SU-DHL-6 (cell line): Measurements from ENCODE around the gene TTLL11.

Source experiments
- H2AFZ ChIP-seq: fragments of 200-600 bp; sonication (generic); 2 replicates; pipeline ENCODE4 v1.6.1; 2014; ENCODE audit warnings: low read depth, mild to moderate bottlenecking, moderate library complexity, mixed read lengths, antibody characterized with exemption, low read length; ENCODE audit not compliant: severe bottlenecking
- H3F3A ChIP-seq: fragments of 200-600 bp; shearing (Covaris generic); 2 replicates; pipeline ENCODE4 v1.6.0; 2016; ENCODE audit warnings: antibody characterized with exemption, mild to moderate bottlenecking; ENCODE audit not compliant: insufficient read depth
- H3K27ac ChIP-seq: fragments of 200-600 bp; sonication (generic); 2 replicates; pipeline ENCODE4 v1.5.1; 2016; ENCODE audit warnings: low read depth, mild to moderate bottlenecking, low read length, moderate library complexity, mixed read lengths
- H3K27me3 ChIP-seq: fragments of 200-600 bp; sonication (generic), shearing (Covaris generic); 2 replicates; pipeline ENCODE4 v1.6.0; 2014; ENCODE audit warnings: mild to moderate bottlenecking, low read length
- H3K36me3 ChIP-seq: fragments of 200-600 bp; sonication (generic); 2 replicates; pipeline ENCODE4 v1.6.1; 2014; ENCODE audit warnings: mild to moderate bottlenecking, low read length, mixed read lengths
- H3K4me2 ChIP-seq: fragments of 300-600, 200-600 bp; shearing (Covaris generic), sonication (generic); 2 replicates; pipeline ENCODE4 v1.6.0; 2014; ENCODE audit warnings: low read length, low read depth, mild to moderate bottlenecking; ENCODE audit not compliant: poor library complexity, severe bottlenecking
- H3K4me3 ChIP-seq: fragments of 200-600 bp; sonication (generic); 2 replicates; pipeline ENCODE4 v1.5.1; 2014; ENCODE audit warnings: antibody characterized with exemption, low read length, mild to moderate bottlenecking, mixed read lengths; ENCODE audit not compliant: insufficient read depth, poor library complexity, severe bottlenecking
- H3K79me2 ChIP-seq: fragments of 200-600 bp; sonication (generic); 2 replicates; pipeline ENCODE4 v1.6.1; 2014; ENCODE audit warnings: mild to moderate bottlenecking, low read length, moderate library complexity; ENCODE audit not compliant: insufficient read depth
- H3K9ac ChIP-seq: fragments of 200-600 bp; sonication (generic); 2 replicates; pipeline ENCODE4 v1.7.0; 2014; ENCODE audit warnings: mild to moderate bottlenecking, low read length
- H3K9me2 ChIP-seq: fragments of 200-600 bp; sonication (generic); replicated peaks from 2 replicates; pipeline ENCODE4 v1.6.1; 2014; ENCODE audit warnings: low read length; ENCODE audit not compliant: insufficient read depth
- H3K9me3 ChIP-seq: fragments of 200-600 bp; sonication (generic); 2 replicates; pipeline ENCODE4 v1.6.1; 2014; ENCODE audit warnings: low read length, mixed read lengths; ENCODE audit not compliant: insufficient read depth
- H4K20me1 ChIP-seq: fragments of 200-600 bp; sonication (generic); 2 replicates; pipeline ENCODE4 v1.6.1; 2014; ENCODE audit warnings: low read depth, mild to moderate bottlenecking, antibody characterized with exemption, low read length, moderate library complexity, mixed read lengths
- CTCF ChIP-seq: fragments of 200-600 bp; sonication (generic); IDR thresholded peaks from one replicate; pipeline ENCODE4 v1.5.1; 2017; ENCODE audit warnings: antibody characterized with exemption, mild to moderate bottlenecking, low read length, moderate library complexity; ENCODE audit not compliant: insufficient read depth, poor library complexity, severe bottlenecking
- EZH2phosphoT487 ChIP-seq: fragments of 200-600 bp; sonication (generic), shearing (Covaris generic); conservative IDR thresholded peaks from 2 replicates; pipeline ENCODE4 v1.6.1; 2018; ENCODE audit warnings: mild to moderate bottlenecking, antibody characterized with exemption, low read length, moderate library complexity, mixed read lengths

The TTLL11 gene

GRCh38 chr9:121886759-121887485 is 206.2 kb downstream of the TTLL11 start:
- no peak overlapping the region for H2AFZ ChIP-seq
- no peak overlapping the region for H3K9ac ChIP-seq
- H3F3A ChIP-seq = no peaks in the 10 kb centered on the region
- no peaks in the 10 kb centered on the region for H3K36me3 ChIP-seq
- H3K27ac ChIP-seq = no peak overlapping the region
- H3K79me2 ChIP-seq = no peaks in the 10 kb centered on the region
- H3K9me3 ChIP-seq = no peaks in the 10 kb centered on the region
- H3K4me3 ChIP-seq = no peak overlapping the region
- no peaks in the 10 kb centered on the region for H4K20me1 ChIP-seq
- no peak for TF ChIP-seq EZH2phosphoT487
- TF ChIP-seq CTCF = no peak
- no peaks in the 10 kb centered on the region for H3K9me2 ChIP-seq
- no peak overlapping the region for H3K4me2 ChIP-seq
- no peaks in the 10 kb centered on the region for H3K27me3 ChIP-seq

- Histone ChIP-seq H3K27ac (no peak overlapping the region), H3K27me3 (no peaks in the 10 kb centered on the region), H3K9ac (no peak overlapping the region), H3K36me3 (no peaks in the 10 kb centered on the region), H3K79me2 (no peaks in the 10 kb centered on the region), H3K9me3 (no peaks in the 10 kb centered on the region), H2AFZ (no peak overlapping the region), H3F3A (no peaks in the 10 kb centered on the region), H3K4me2 (no peak overlapping the region), H3K4me3 (no peak overlapping the region), H3K9me2 (no peaks in the 10 kb centered on the region), H4K20me1 (no peaks in the 10 kb centered on the region)
- TF ChIP-seq CTCF = no peak
- no peak for TF ChIP-seq EZH2phosphoT487
Measured at GRCh38 chr9:121885345-121885901, 207.7 kb downstream of the TTLL11 start.

- no peaks in the 10 kb centered on the region for H4K20me1 ChIP-seq
- no peak overlapping the region for H3K4me2 ChIP-seq
- H3K9me3 ChIP-seq = no peaks in the 10 kb centered on the region
- H3K9ac ChIP-seq = no peak overlapping the region
- no peak overlapping the region for H3K27ac ChIP-seq
- no peak overlapping the region for H3K4me3 ChIP-seq
- TF ChIP-seq CTCF = no peak
- TF ChIP-seq EZH2phosphoT487 = no peak
- H3K9me2 ChIP-seq = no peaks in the 10 kb centered on the region
- no peaks in the 10 kb centered on the region for H3F3A ChIP-seq
- no peaks in the 10 kb centered on the region for H3K79me2 ChIP-seq
- H3K36me3 ChIP-seq = no peaks in the 10 kb centered on the region
- H3K27me3 ChIP-seq = no peaks in the 10 kb centered on the region
- H2AFZ ChIP-seq = no peak overlapping the region
Measured at GRCh38 chr9:121884057-121884541, 209.0 kb downstream of the TTLL11 start.
